GM20431 (cell line): ENCODE results near the gene ARHGAP18.

Experiments used
- in situ Hi-C: fragments of 300-500 bp; cut with MseI, MboI; formaldehyde crosslinking; loops from one replicate; pipeline ENCODE4 v1.15.0; 2020; ENCODE audit warnings: low sequenced_read_pairs; ENCODE audit not compliant: unreplicated experiment

The ARHGAP18 gene

DNA sequence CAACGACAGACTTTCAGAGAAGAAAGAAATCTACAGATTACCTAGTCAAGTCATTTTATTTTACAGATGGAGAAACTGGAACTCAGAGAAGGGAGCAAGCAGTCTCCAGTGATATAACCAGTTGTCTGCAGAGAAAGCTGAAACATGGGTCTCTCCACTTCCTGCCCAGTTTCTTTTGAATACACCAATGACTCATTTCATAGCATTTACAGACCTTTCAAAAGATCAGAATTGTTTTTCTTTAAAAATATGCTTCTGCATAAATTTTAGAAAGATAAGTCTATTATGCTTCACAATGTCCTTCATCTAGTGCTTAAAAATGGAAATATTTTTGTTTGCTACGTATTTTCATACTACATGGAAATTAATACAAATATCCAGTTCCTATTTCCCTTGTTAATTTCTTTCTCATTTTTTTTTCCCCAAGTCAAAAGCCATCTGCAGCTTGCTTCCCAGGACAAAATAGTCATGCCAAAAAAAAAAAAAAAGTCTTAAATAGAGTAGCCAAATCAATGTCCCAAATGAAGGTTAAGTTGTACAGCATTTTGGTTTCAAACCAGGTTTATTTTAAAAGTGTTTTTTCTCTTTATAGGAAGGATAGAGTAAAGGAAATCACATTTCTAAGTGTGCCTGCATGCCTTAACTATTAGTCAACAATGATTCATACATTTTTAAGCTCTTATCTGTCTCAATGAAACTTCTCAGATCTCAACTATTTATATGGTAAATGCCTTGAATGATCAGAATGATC is 36.9 kb downstream of the ARHGAP18 start:
- in situ Hi-C loops = no loop called here

DNA sequence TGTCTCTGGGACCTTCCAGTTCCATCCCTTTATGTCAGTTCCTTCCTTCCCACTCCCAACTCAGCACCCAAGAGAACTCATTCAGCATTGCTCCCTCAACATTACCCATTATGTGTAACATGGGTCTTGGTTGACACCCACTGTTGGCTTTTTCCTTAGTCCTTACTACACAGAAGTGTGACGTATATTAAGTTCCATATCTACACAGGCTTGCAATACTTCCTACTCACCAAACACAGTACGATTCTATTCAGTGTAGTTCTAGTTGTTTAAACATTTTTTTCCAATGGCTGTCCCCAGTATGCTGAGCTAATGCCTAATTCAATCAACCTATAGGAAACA is 37.7 kb downstream of the ARHGAP18 start:
- in situ Hi-C loops = no loop called here

DNA sequence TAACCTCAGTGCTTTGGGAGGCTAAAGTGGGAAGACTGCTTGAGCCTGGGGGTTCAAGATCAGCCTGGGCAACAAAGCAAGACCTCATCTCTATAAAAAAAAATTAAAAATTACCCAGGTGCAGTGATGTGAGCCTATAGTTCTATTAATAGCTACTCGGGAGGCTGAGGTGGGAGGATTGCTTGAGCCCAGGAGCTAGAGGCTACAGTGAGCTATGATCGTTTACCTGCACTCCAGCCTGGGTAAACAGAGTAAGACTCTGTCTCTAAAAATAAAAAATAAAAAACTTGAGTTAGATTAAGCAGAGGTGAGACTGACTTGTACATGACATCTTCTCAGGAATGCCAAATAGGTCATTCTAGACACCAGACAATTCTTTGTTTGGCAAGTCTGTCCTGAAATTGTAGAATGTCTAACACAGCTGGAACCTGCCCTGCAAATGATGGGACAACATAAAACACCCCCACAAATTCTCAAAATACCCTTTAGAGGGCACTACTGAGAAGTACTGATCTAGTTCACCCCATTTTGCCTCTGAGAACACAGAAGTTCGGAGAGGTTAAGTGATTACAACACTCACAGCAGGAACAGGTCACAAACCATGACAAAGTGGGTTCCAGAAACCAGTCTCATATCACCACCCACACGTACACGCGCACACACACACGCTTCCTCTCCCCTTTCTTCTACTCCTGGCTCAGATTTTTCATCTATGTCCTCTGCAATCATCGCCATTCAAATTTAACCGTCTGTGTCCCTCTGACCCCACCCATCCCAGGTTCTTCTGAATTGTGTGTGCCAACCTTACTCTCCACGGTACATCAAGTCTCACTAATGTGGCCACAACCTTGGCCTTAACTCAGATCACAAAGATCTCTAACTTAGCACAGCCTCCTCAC is 38.3 kb downstream of the ARHGAP18 start:
- in situ Hi-C loops = no loop called here

DNA sequence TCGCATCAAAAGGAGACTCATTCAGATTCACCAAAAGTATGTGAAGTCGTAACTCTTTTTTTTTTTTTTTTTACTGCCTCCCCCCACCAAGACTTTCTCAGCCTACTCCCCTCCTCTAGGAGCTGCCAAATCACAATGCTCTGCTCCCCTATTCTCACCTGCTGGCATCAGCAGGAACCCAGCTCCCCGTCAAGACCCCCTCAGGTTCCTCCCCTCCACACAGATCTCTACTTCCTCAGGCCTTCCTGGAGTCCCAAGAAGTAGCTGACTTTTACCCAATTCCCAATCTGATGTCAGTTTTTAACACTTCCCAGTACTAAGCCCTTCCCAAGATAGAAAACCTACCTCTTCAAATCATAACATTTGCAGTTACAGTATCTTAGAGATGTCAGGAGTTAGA is 39.3 kb downstream of the ARHGAP18 start:
- in situ Hi-C loops = no loop called here

DNA sequence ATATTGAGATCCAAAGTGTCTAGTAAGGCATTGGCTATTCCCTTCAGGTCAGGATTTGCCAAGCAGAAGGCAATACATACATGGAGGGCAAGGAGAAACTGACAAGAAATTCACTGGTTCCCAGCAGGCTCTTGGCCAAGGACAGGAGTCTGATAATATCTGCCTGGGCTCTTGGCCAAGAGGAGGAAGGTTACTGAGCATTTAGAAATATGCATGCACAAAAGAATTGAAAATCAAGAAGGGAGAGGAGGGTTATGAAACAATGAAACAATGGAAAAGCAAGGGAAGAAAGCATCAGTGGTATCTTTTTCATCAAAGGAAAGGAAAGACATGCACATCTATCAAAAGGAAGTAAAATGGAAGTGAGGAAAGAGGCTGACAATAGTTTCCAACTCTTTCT is 42.4 kb downstream of the ARHGAP18 start:
- in situ Hi-C loops = no loop called here

DNA sequence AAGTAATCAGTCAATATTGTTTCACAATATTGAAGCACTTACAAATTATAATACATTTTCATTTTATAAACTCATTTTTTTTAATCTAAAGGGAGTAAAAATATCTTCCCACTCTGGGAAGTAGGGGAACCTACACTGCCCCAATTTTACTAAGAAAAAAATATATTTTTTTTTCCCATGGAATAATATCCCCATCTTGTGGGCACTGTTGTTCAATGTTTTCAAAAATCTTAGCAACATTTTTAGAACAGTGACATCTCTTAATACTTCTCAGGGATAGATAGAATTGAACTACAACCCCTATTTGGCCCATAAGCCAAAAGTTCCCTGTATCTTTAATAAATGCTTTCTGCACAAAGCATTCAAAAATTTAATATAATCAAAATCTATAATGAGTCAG is 42.9 kb downstream of the ARHGAP18 start:
- in situ Hi-C loops = no loop called here

DNA sequence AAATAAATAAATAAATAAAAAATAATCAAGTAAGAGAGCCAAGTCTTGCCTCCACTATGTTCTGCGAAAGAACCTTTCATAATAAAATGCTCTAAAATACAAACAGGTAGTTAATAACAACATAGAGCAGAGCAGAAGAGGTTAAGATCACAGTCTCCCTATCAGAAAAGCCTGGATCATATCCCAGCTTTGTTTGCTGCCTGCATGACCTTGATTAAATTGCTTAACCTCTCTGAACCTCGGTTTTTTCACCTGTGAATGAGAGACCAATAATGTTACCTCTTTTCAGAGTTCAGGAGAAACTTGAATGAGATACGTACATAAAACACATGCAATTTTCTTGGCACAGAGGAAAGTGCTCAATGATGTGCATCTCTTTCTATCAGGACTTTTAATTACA is 44.4 kb downstream of the ARHGAP18 start:
- in situ Hi-C loops = no loop called here

DNA sequence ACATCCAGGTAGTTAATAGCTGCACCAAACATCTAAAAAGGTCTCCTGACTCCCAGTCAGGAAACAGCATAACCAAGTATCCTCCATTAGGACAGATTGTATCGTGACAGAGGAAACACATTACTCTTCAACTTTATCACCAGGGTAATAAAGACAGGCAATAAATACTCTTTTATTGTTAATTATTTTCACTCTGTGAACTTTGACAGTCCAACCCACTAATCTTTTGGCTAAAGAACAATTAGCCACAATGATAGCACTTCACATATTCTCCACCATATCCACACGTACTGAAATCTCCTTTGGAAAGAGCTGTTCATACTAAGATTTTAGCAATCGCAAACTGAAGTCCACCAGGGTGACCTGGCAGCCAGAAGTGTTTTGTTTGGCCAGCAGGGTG is 46.4 kb downstream of the ARHGAP18 start:
- in situ Hi-C loops = no loop called here

DNA sequence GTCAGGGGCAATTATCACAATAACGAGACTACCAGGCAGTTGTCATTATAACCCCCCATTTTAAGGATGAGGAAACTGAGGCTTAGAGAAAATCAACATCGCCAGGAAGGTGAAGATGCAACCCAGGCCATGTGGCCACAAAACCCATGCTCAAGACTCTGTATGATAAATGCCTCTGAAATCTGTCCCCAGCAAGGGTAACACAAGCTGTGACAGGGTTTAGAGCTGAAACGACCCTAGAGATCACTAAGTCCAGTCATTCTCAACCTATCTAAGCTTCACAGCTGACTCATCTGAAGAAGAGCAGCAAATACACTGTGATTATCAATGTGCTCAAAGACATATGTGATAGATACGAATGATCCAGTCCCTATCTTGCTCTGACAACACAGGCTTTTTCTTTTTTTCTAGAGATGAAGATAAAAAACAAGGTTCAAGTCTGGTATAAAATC is 47.0 kb downstream of the ARHGAP18 start:
- in situ Hi-C loops = no loop called here

DNA sequence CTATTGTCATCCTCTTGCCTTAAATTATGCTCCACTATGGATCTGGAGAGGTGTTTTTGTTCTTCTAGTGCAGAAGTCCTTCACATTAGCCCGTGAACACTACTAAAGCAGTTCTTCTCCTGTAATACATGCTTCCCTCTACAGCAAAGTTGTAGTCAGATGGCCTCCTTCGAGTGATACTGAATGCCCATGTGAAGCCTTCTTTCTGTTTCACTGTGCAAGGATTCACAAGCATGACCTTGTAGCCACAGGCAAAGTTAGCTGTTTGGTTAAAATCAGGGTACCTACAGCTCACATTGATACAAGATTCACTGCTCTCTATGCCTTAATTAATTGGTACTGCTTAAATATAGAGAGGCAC is 47.6 kb downstream of the ARHGAP18 start:
- in situ Hi-C loops = no loop called here

DNA sequence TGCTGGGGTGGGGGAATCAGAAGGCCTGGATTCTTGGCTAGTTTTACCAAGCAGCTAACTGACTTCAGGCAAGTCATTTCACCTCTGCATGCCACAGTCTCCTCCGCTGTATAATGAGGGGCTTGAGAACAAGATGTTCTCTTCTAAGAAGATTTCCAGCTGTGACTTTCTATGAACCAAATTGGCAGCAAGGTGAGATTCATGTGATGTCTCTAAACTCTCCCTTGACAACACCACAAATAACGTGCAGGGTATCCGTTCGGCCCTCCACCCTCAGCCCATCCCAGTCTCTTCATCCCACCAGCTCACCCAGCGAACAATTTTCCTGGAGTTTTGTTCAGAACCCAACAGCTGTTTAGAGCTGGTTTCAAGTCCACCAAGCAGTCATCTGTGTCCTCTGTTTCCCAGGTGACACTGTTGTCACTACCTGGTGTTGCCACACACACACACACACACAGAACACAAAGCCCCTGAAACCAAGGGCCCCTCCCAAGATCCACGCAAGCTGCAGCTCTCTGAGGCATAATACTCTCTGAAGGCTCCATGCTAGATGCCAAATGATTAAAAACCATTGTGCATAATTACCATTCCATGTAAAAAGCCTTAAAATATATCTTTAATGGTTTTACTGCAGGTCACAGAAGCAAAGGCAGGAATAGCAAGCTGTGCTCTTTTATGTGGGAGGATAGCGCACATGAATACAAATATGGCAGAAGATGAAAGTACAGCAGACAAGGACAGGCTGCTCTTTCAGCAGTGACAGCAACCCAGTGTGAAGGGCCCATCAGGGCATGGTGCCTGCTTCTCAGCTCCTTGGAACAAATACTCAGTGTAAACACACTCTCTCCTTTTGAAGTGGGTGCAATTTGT is 48.2 kb downstream of the ARHGAP18 start:
- in situ Hi-C loops = no loop called here

DNA sequence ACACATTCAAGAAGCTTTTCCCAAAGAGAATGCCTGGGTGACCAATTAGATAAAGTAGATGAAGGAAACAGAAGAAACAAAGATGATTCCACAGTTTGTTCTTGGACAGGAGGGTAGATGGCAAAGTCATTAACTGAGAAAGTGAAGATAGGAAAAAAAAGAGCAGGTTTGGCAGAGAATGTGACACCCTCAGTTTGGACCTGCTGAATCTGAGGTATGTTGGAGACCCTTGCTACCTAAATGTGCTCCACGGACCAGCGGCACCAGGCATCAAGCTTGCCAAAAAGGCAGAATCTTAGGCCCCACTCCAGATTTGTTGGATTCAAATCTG is 49.7 kb downstream of the ARHGAP18 start:
- in situ Hi-C loops = no loop called here

DNA sequence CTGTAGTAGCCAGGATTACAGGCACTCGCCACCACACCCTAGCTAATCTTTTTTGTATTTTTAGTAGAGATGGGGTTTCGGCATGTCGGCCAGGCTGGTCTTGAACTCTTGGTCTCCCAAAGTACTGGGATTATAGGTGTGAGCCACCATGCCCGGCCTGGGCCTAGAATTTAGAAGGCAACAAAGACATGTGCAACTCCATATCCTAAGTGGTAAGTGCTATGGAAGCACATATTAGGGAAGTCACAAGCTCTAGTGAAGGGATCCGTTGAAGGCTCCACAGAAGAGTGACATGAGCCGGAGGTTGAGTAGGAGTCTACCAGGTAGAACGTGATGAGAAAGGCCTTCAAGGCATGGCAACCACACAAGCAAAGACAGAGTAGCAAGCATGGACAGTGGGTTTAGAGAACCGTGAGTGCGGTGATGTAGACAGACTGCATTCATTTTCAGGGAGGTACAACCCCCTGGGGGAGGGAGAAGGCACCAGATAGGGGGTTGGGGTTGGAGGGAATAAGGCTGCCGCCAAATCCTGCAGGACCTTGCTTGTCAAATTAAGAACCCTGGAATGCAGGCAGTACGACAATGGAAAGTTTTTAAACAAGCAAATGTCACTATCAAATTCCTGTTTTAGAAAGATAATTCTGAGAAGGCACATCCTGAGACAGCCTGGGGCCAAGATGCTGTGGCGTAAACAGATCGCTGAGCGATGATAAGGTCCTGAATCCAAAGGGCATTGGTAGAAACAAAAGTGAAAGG is 50.2 kb downstream of the ARHGAP18 start:
- in situ Hi-C loops = no loop called here

DNA sequence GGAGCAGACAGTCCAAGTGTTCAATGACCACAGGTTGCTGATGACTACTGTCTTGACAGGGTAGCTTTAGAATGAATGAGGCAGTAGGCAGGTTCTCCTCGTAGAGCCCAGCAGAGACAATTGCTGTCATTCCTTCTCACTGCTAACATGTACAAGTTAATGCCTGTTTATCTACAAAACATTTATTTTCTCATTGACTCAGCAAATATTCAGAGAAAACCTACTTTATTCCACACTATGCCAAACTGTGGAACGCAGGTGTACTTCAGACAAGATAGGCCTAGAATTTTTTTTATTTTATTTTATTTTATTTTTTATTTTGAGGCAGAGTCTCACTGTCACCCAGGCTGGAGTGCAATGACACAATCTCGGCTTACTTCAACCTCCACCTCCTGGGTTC is 50.8 kb downstream of the ARHGAP18 start:
- in situ Hi-C loops = no loop called here

DNA sequence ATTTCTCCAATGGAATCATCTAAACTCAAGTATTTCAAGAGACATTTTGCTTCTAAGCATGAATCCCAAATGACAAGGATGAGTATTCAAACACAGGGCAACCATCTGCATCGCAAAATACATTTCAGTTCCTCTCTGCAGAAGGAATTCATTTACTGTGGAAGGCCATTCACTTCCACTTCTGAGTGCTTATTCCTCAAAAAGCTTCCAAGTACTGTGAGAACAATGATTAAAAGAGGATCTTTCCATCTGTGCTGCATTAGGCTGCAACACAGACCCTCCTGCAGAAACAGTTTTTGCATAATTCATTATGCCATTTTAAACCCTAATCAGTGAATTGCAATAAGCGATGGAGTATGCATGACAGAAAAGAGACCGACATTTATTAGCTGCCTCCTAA is 52.5 kb downstream of the ARHGAP18 start:
- in situ Hi-C loops = no loop called here

DNA sequence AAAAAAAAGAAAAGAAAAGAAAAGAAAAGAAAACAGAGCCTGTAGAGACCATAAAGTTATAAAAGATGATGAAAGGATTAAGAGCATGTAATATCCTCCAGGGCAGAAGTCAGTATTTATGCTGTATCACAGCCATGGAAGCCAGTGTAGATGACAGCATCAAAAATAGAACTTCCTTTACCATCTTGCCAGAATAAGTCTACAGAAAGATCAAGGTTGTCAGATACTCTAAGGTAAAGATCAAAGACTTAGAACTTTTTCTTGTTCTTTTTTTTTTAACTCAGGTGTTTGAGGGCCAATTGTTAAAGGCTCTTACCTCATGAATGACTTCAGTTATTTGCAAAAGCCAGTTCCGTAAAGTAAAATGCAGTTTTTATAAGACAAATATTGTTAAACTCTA is 54.6 kb downstream of the ARHGAP18 start:
- in situ Hi-C loops = no loop called here

DNA sequence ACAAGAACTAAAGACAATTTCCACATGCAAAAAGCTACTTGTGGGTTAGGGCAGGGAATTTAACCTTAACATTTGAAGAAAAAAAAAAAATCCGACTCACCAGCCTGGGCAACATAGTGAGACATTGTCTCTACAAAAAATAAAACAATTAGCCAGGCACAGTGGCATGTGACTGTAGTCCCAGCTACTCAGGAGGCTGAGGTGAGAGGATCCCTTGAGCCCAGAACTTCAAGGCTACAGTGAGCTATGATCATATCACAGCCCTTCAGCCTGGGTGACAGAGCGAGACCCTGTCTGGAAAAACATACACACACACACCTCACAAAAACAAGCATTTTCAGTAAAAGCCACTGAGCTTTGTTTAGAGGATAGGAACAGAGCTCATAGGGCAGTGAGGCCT is 56.2 kb downstream of the ARHGAP18 start:
- in situ Hi-C loops = no loop called here

DNA sequence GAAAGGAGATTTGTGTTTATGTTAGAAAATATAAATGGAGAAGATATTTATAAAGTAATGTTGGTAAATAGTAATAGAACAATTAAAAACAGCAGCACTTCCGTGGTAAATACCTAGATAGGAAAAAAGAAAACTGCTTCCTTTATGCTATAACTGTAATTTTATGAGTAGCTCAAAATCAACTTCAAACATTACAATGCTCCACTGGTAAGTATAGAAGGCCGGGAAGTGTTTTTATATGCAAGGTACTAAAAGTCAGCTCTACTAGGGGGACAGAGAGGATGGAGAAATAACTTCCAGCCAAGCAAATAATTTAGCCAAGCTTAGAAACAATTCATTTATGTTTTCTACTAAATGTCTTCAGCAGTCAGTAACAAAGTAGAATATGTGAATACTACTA is 56.7 kb downstream of the ARHGAP18 start:
- in situ Hi-C loops = no loop called here

DNA sequence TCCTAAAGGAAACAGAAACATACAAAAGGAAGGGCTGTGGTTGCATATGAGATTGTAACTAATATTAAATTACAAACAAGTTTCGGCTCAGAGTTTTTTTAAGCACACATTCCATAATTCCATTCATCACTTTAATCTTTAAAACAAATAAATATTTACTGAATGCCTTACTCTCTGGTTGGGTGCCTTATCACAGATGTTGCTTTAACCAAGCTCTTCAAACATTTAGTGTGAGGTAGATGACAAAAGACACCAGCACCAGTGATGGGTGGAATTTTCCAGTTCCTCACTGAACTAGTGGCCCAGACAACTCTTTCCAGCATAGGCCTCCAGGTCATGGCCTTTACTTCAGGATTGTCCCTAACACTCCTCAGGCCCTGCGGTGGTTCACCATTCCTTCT is 58.7 kb downstream of the ARHGAP18 start:
- in situ Hi-C loops = no loop called here

DNA sequence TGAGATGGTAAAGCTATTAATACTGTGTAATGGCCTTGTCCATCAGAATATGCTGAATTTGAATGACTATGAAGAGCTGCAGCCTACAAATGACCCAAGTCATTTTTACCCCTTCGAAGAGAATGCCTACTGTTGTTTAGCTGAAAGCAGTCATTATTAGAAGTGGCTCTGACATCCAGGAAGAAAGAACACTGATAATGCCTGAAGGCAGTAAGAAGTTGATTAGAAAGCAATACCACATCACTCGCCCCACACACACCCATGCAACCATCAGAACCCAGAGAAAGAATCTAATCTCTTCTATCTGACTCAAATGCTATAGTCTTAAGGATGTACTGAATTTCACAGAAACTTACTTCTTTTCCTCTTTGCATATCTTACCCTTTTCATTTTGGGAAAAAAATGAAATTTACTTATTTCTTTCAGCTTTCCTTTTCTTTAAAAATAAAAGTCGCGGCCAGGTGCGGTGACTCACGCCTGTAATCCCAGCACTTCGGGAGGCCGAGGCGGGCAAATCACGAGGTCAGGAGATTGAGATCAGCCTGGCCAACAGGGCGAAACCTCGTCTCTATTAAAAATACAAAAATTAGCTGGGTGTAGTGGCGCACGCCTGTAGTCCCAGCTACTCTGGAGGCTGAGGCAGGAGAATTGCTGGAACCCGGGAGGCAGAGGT is 61.0 kb downstream of the ARHGAP18 start:
- in situ Hi-C loops = no loop called here
